HUES48 (cell line): ENCODE data around the gene TNFSF13B.

Source experiments
- H3K27ac ChIP-seq: one replicate; pipeline ENCODE4 v1.7.0; 2013; ENCODE audit warnings: low read depth, low read length, inconsistent platforms
- H3K27me3 ChIP-seq: 2 replicates; pipeline ENCODE4 v1.6.1; 2013; ENCODE audit warnings: mild to moderate bottlenecking, low read length; ENCODE audit not compliant: control insufficient read depth, insufficient read depth
- H3K36me3 ChIP-seq: 2 replicates; pipeline ENCODE4 v1.6.1; 2013; ENCODE audit warnings: low read length; ENCODE audit not compliant: control insufficient read depth, insufficient read depth
- H3K4me1 ChIP-seq: 2 replicates; pipeline ENCODE4 v1.6.1; 2013; ENCODE audit warnings: mild to moderate bottlenecking, low read length; ENCODE audit not compliant: control insufficient read depth, insufficient read depth
- H3K4me3 ChIP-seq: 2 replicates; pipeline ENCODE4 v1.5.1; 2013; ENCODE audit warnings: mild to moderate bottlenecking, low read depth, low read length
- H3K9ac ChIP-seq: 2 replicates; pipeline ENCODE4 v1.6.1; 2013; ENCODE audit warnings: mild to moderate bottlenecking, low read depth, low read length, moderate library complexity
- H3K9me3 ChIP-seq: 2 replicates; pipeline ENCODE4 v1.6.1; 2013; ENCODE audit warnings: low read length; ENCODE audit not compliant: control insufficient read depth, insufficient read depth

The TNFSF13B gene

GRCh38 chr13:108315991-108316390, 46.5 kb downstream of the TNFSF13B start:
- Histone ChIP-seq H3K27ac (no peak overlapping the region), H3K9me3 (no peaks in the 10 kb centered on the region), H3K27me3 (no peaks in the 10 kb centered on the region), H3K4me3 (no peak overlapping the region), H3K9ac (no peak overlapping the region), H3K36me3 (no peaks in the 10 kb centered on the region), H3K4me1 (no peaks in the 10 kb centered on the region)

GRCh38 chr13:108316413-108316812, 46.9 kb downstream of the TNFSF13B start:
- no peak overlapping the region for H3K4me3 ChIP-seq
- H3K27ac ChIP-seq: no peak overlapping the region
- H3K9ac ChIP-seq: no peak overlapping the region
- no peaks in the 10 kb centered on the region for H3K36me3 ChIP-seq
- no peaks in the 10 kb centered on the region for H3K27me3 ChIP-seq
- no peaks in the 10 kb centered on the region for H3K4me1 ChIP-seq
- H3K9me3 ChIP-seq: no peaks in the 10 kb centered on the region

- H3K4me1 ChIP-seq: peaks cover 14% of the 10 kb centered on the region
- no peaks in the 10 kb centered on the region for H3K9me3 ChIP-seq
- no peak overlapping the region for H3K4me3 ChIP-seq
- no peaks in the 10 kb centered on the region for H3K27me3 ChIP-seq
- H3K27ac ChIP-seq: no peak overlapping the region
- H3K36me3 ChIP-seq: no peaks in the 10 kb centered on the region
- H3K9ac ChIP-seq: no peak overlapping the region
These were observed 52.8 kb downstream of the TNFSF13B start for GRCh38 chr13:108322206-108322824.

- Histone ChIP-seq H3K27ac (no peak overlapping the region), H3K27me3 (no peaks in the 10 kb centered on the region), H3K4me3 (no peak overlapping the region), H3K9me3 (no peaks in the 10 kb centered on the region), H3K4me1 (peaks cover 14% of the 10 kb centered on the region), H3K36me3 (no peaks in the 10 kb centered on the region), H3K9ac (no peak overlapping the region)
These were observed 53.5 kb downstream of the TNFSF13B start for GRCh38 chr13:108323031-108323430.

GRCh38 chr13:108325863-108326262, 56.3 kb downstream of the TNFSF13B start:
- Histone ChIP-seq H3K9me3 (no peaks in the 10 kb centered on the region), H3K4me1 (peaks cover 20% of the 10 kb centered on the region), H3K36me3 (no peaks in the 10 kb centered on the region), H3K27me3 (no peaks in the 10 kb centered on the region), H3K27ac (peak overlapping the region; percentile 48), H3K9ac (no peak overlapping the region), H3K4me3 (no peak overlapping the region)

GRCh38 chr13:108326309-108326708, 56.8 kb downstream of the TNFSF13B start:
- H3K4me1 ChIP-seq: peaks cover 20% of the 10 kb centered on the region
- no peaks in the 10 kb centered on the region for H3K27me3 ChIP-seq
- no peaks in the 10 kb centered on the region for H3K9me3 ChIP-seq

GRCh38 chr13:108328848-108329247, 59.3 kb downstream of the TNFSF13B start:
- Histone ChIP-seq H3K27ac (no peak overlapping the region), H3K9me3 (no peaks in the 10 kb centered on the region), H3K9ac (no peak overlapping the region), H3K4me1 (peaks cover 20% of the 10 kb centered on the region), H3K27me3 (no peaks in the 10 kb centered on the region), H3K4me3 (no peak overlapping the region), H3K36me3 (no peaks in the 10 kb centered on the region)

More at GRCh38 chr13:108326309-108326708, 56.8 kb downstream of the TNFSF13B start:
- peak overlapping the region; percentile 64 for H3K27ac ChIP-seq
- no peak overlapping the region for H3K4me3 ChIP-seq
- H3K36me3 ChIP-seq: no peaks in the 10 kb centered on the region
- H3K9ac ChIP-seq: no peak overlapping the region

- H3K4me1 ChIP-seq: 0 out of 2 replicates have a peak, but pooled peaks cover 6% of the 10 kb centered on the region
- H3K9ac ChIP-seq: no peak overlapping the region
- H3K4me3 ChIP-seq: no peak overlapping the region
- no peaks in the 10 kb centered on the region for H3K9me3 ChIP-seq
- H3K27me3 ChIP-seq: no peaks in the 10 kb centered on the region
- no peak overlapping the region for H3K27ac ChIP-seq
- no peaks in the 10 kb centered on the region for H3K36me3 ChIP-seq
These were observed 63.3 kb downstream of the TNFSF13B start for GRCh38 chr13:108332791-108333190.

- H3K4me3 ChIP-seq: no peak overlapping the region
- no peak overlapping the region for H3K9ac ChIP-seq
- H3K4me1 ChIP-seq: no peaks in the 10 kb centered on the region
- H3K9me3 ChIP-seq: no peaks in the 10 kb centered on the region
- no peaks in the 10 kb centered on the region for H3K36me3 ChIP-seq
- no peaks in the 10 kb centered on the region for H3K27me3 ChIP-seq
- H3K27ac ChIP-seq: no peak overlapping the region
These were observed 73.1 kb downstream of the TNFSF13B start for GRCh38 chr13:108342369-108343289.

- H3K27me3 ChIP-seq: no peaks in the 10 kb centered on the region
- H3K4me3 ChIP-seq: no peak overlapping the region
- no peaks in the 10 kb centered on the region for H3K9me3 ChIP-seq
- H3K4me1 ChIP-seq: no peaks in the 10 kb centered on the region
- no peak overlapping the region for H3K27ac ChIP-seq
- H3K9ac ChIP-seq: no peak overlapping the region
- no peaks in the 10 kb centered on the region for H3K36me3 ChIP-seq
These were observed 75.5 kb downstream of the TNFSF13B start for GRCh38 chr13:108345016-108345415.

GRCh38 chr13:108346376-108346775, 76.9 kb downstream of the TNFSF13B start:
- Histone ChIP-seq H3K27ac (no peak overlapping the region), H3K36me3 (no peaks in the 10 kb centered on the region), H3K9ac (no peak overlapping the region), H3K4me3 (no peak overlapping the region), H3K4me1 (no peaks in the 10 kb centered on the region), H3K9me3 (no peaks in the 10 kb centered on the region), H3K27me3 (no peaks in the 10 kb centered on the region)
